B cell (primary cell): ENCODE results near the gene INPP4A. TPM values are rescaled to one million over a fixed set of nuclear protein-coding genes. Genes with fewer than 3 reads are reported as not detected.

Source experiments
- ATAC-seq: fragments of 200-7000 bp; cut with Tn5 transposase; one replicate; pipeline ENCODE4 v1.10.0; 2021; ENCODE audit warnings: low read depth, mild to moderate bottlenecking, moderate number of reproducible peaks, moderate library complexity
- CTCF ChIA-PET: fragments of 350-600 bp; sonication (Branson Sonifier 250); formaldehyde crosslinking; loops from one replicate; lab custom pipeline; 2021; ENCODE audit warnings: antibody characterized with exemption, inconsistent platforms; lab: Charles Lee
- POLR2A ChIA-PET: fragments of 350-600 bp; sonication (Branson Sonifier 250); formaldehyde crosslinking; loops from one replicate; lab custom pipeline; 2021; ENCODE audit warnings: antibody characterized with exemption; lab: Charles Lee
- DNase-seq: peaks from one replicate; pipeline ENCODE4 v3.0.0; 2013
- H2AFZ ChIP-seq: 2 replicates; pipeline ENCODE4 v1.6.1; 2012; ENCODE audit warnings: mild to moderate bottlenecking, low read depth, low read length; ENCODE audit not compliant: insufficient read depth, poor library complexity, severe bottlenecking
- H3K27ac ChIP-seq, 2 donors: 1 replicate in 1 of 2; 2 replicates in 1 of 2; pipeline ENCODE4 v1.5.1; 2012 to 2013; ENCODE audit warnings: low read length in 2 of 2, mild to moderate bottlenecking in 2 of 2, moderate library complexity in 1 of 2
- H3K27me3 ChIP-seq, 4 experiments: fragments of 200-600 bp in 1 of 4; sonication (generic) in 1 of 4; replicated peaks in 1 of 4; 1 replicate in 2 of 4; 2 replicates in 2 of 4; pipeline versions ENCODE4 v1.6.1 to v1.7.0; 2013 to 2016; ENCODE audit warnings: low read length in 3 of 4, mild to moderate bottlenecking in 2 of 4, mixed read lengths in 1 of 4, moderate library complexity in 1 of 4; ENCODE audit not compliant: insufficient read depth in 4 of 4, control insufficient read depth in 3 of 4; ENCODE audit errors: control extremely low read depth in 1 of 4
- H3K36me3 ChIP-seq, 2 experiments: replicated peaks in 1 of 2; 1 replicate in 1 of 2; 2 replicates in 1 of 2; pipeline versions ENCODE4 v1.6.1 to v1.7.1; 2013; ENCODE audit warnings: low read length in 1 of 2; ENCODE audit not compliant: insufficient read depth in 2 of 2, control insufficient read depth in 1 of 2; ENCODE audit errors: control extremely low read depth in 1 of 2, extremely low read depth in 1 of 2
- H3K4me1 ChIP-seq, 2 donors: fragments of 200-600 bp in 1 of 2; sonication (generic) in 1 of 2; 1 replicate in 1 of 2; 2 replicates in 1 of 2; pipeline versions ENCODE4 v1.5.1 to v1.6.1; 2013 to 2017; ENCODE audit warnings: low read length in 2 of 2; ENCODE audit not compliant: control insufficient read depth in 2 of 2, insufficient read depth in 2 of 2
- H3K4me2 ChIP-seq: replicated peaks from 2 replicates; pipeline ENCODE3; 2012; ENCODE audit warnings: mild to moderate bottlenecking, low read depth, low read length; ENCODE audit not compliant: poor library complexity, severe bottlenecking
- H3K4me3 ChIP-seq, 5 experiments: fragments of 200-600 bp in 1 of 5; sonication (generic) in 1 of 5; 1 replicate in 3 of 5; 2 replicates in 2 of 5; pipeline versions ENCODE4 v1.5.1 to v1.7.0; 2011 to 2016; ENCODE audit warnings: low read length in 4 of 5, mild to moderate bottlenecking in 4 of 5, low read depth in 2 of 5, control low read depth in 1 of 5, moderate library complexity in 1 of 5; ENCODE audit not compliant: insufficient read depth in 1 of 5; ENCODE audit errors: control extremely low read depth in 1 of 5, extremely low read depth in 1 of 5
- H3K79me2 ChIP-seq: fragments of 200-600 bp; sonication (generic); one replicate; pipeline ENCODE4 v1.6.0; 2016; ENCODE audit warnings: low read length; ENCODE audit not compliant: control insufficient read depth, insufficient read depth
- H3K9ac ChIP-seq: fragments of 200-600 bp; sonication (generic); 2 replicates; pipeline ENCODE4 v1.6.1; 2017; ENCODE audit warnings: mild to moderate bottlenecking, low read length, moderate library complexity
- H3K9me3 ChIP-seq, 3 donors: one replicate each; pipeline versions ENCODE4 v1.6.1 to v1.7.1; 2013; ENCODE audit warnings: low read length in 2 of 3; ENCODE audit not compliant: control insufficient read depth in 2 of 3, insufficient read depth in 1 of 3; ENCODE audit errors: control extremely low read depth in 1 of 3
- H4K20me1 ChIP-seq: 2 replicates; pipeline ENCODE4 v1.6.0; 2012; ENCODE audit warnings: mild to moderate bottlenecking, low read length; ENCODE audit not compliant: insufficient read depth, control insufficient read depth, poor library complexity, severe bottlenecking
- H3K27ac Mint-ChIP-seq: one replicate; pipeline ENCODE4 v1.8.0; 2021; ENCODE audit warnings: mixed read lengths
- H3K27me3 Mint-ChIP-seq: one replicate; pipeline ENCODE4 v1.8.0; 2021; ENCODE audit warnings: mixed read lengths
- H3K4me1 Mint-ChIP-seq: one replicate; pipeline ENCODE4 v1.8.0; 2021; ENCODE audit warnings: mixed read lengths
- H3K4me3 Mint-ChIP-seq: one replicate; pipeline ENCODE4 v1.8.0; 2021; ENCODE audit warnings: mixed read lengths
- H3K9me3 Mint-ChIP-seq: one replicate; pipeline ENCODE4 v1.8.0; 2022; ENCODE audit warnings: mixed read lengths; ENCODE audit not compliant: insufficient read depth
- CTCF ChIP-seq: fragments of 200-600 bp; IDR thresholded peaks from one replicate; pipeline ENCODE4 v1.8.0; 2022; ENCODE audit warnings: antibody characterized with exemption, mild to moderate bottlenecking
- EZH2 ChIP-seq: IDR thresholded peaks from 2 replicates; pipeline ENCODE4 v1.6.1; 2012; ENCODE audit warnings: borderline replicate concordance, low read depth, mild to moderate bottlenecking, moderate library complexity, low read length; ENCODE audit not compliant: insufficient read depth, poor library complexity, severe bottlenecking
- WGBS: methylation state at CpG from one replicate; pipeline ENCODE4 v1.1.5; 2013; ENCODE audit warnings: missing lambda C conversion rate; ENCODE audit not compliant: insufficient coverage; 5-methylcytosine and 5-hydroxymethylcytosine counted together
- intact Hi-C: fragments of 100-400 bp; cut with micrococcal nuclease; formaldehyde crosslinking; loops from one replicate; pipeline ENCODE4 v1.10.0; 2022
- polyA plus RNA-seq: library from polyadenylated mRNA; depleted of rRNA; stranded (reverse); fragments of >200 nt; gene quantifications from 2 replicates; pipeline ENCODE4 v1.2.3, GENCODE V29; 2012
- total RNA-seq, 2 donors: library from RNA; stranded (reverse); fragments of 120-200 nt in 1 of 2; gene quantifications; 1 replicate in 1 of 2; 2 replicates in 1 of 2; pipeline versions ENCODE4 v1.2.3 to v1.2.4, GENCODE V29; 2013 to 2022

Gene INPP4A
- total and polyA plus RNA-seq, 2 donors (not counting 1 experiment from before 2014, with no cell fraction given) = 10.7 to 22.5 TPM

- no peaks in the 10 kb centered on the region for H4K20me1 ChIP-seq
- H3K9me3 Mint-ChIP-seq = no peaks in the 10 kb centered on the region
- H3K9ac ChIP-seq = no peak overlapping the region
- no peaks in the 10 kb centered on the region for H3K27me3 Mint-ChIP-seq
- H3K4me3 ChIP-seq = no peak overlapping the region
- no peak for TF ChIP-seq CTCF
- H3K36me3 ChIP-seq = peaks cover 0 to 4% of the 10 kb centered on the region in 2 experiments
- H3K4me1 ChIP-seq = no peaks in the 10 kb centered on the region
- WGBS = 100% methylated on average over 2 of the region's 6 CpGs
- DNase-seq = no peak
- CTCF ChIA-PET = interaction anchor here (0.6 to 1.4 kb wide), 2 partner anchors 76 to 109 kb away, joined by 3 read pairs; no protein-coding TSS in a partner anchor
- H2AFZ ChIP-seq = no peak overlapping the region
- POLR2A ChIA-PET = no interaction called here
- intact Hi-C loops = no loop called here
- no peak overlapping the region for H3K4me2 ChIP-seq
- H3K27me3 ChIP-seq = no peaks in the 10 kb centered on the region
- H3K27ac ChIP-seq = no peak overlapping the region
- H3K27ac Mint-ChIP-seq = no peak overlapping the region
- no peaks in the 10 kb centered on the region for H3K79me2 ChIP-seq
- no peaks in the 10 kb centered on the region for H3K4me1 Mint-ChIP-seq
- H3K4me3 Mint-ChIP-seq = no peak overlapping the region
- H3K9me3 ChIP-seq = no peaks in the 10 kb centered on the region
- no peak for ATAC-seq
Observed at GRCh38 chr2:98520806-98521205, 76.1 kb downstream of the INPP4A start.

GRCh38 chr2:98521266-98521665 is 76.6 kb downstream of the INPP4A start:
- Histone ChIP-seq H2AFZ (no peak overlapping the region), H3K9ac (no peak overlapping the region), H3K36me3 (peaks cover 0 to 4% of the 10 kb centered on the region in 2 experiments), H3K79me2 (no peaks in the 10 kb centered on the region), H3K4me1 (no peaks in the 10 kb centered on the region), H3K27ac (no peak overlapping the region), H3K4me3 (no peak overlapping the region), H4K20me1 (no peaks in the 10 kb centered on the region), H3K4me2 (no peak overlapping the region), H3K9me3 (no peaks in the 10 kb centered on the region), H3K27me3 (no peaks in the 10 kb centered on the region)
- Mint-ChIP-seq H3K27ac (no peak overlapping the region), H3K4me3 (no peak overlapping the region), H3K27me3 (no peaks in the 10 kb centered on the region), H3K4me1 (no peaks in the 10 kb centered on the region), H3K9me3 (no peaks in the 10 kb centered on the region)
- WGBS = 100% methylated on average over 1 of the region's 7 CpGs
- ChIA-PET POLR2A (no interaction called here), CTCF (interaction anchor here (1.4 kb wide), 1 partner anchor 109 kb away, joined by 3 read pairs; no protein-coding TSS in a partner anchor)
- intact Hi-C loops = no loop called here
- TF ChIP-seq EZH2 = no peak
- DNase-seq (no peak), ATAC-seq (no peak)
